Measurements from ENCODE around the gene TRERF1.

Gene TRERF1

GRCh38 chr6:42396720-42397119 is 55.0 kb downstream of the TRERF1 start:
- no peak overlapping the region for H3K9ac ChIP-seq (ENCODE audit: low read length)

GRCh38 chr6:42394881-42395620 is 56.7 kb downstream of the TRERF1 start:
- 95% methylated on average over 9 of the region's 10 CpGs for WGBS
- Histone ChIP-seq H3K4me1 (ENCODE audit: control insufficient read depth, insufficient read depth, low read depth, low read length) (peaks cover 4% of the 10 kb centered on the region), H3K23ac (ENCODE audit: low read length in 2 of 2) (no peak overlapping the region), H3K27me3 (ENCODE audit: control insufficient read depth in 1 of 2, insufficient read depth in 1 of 2, low read length in 2 of 2) (no peaks in the 10 kb centered on the region), H3K36me3 (ENCODE audit: control insufficient read depth in 1 of 2, insufficient read depth in 2 of 2, low read depth in 1 of 2, low read length in 2 of 2) (peaks cover 0 to 5% of the 10 kb centered on the region in 2 experiments), H2BK5ac (ENCODE audit: low read depth, low read length, poor library complexity, severe bottlenecking) (no peak overlapping the region), H3K9me3 (ENCODE audit: control insufficient read depth, low read length) (no peaks in the 10 kb centered on the region), H3K14ac (ENCODE audit: low read length in 2 of 2) (no peak overlapping the region), H3K4ac (ENCODE audit: low read depth in 1 of 2, low read length in 2 of 2) (no peak overlapping the region), H2AFZ (ENCODE audit: low read depth, low read length) (no peak overlapping the region), H2BK12ac (ENCODE audit: low read length in 2 of 2) (no peak overlapping the region), H3K4me2 (ENCODE audit: low read length, poor library complexity, severe bottlenecking) (no peak overlapping the region), H3K79me1 (replicated peaks; ENCODE audit: low read length, poor library complexity, severe bottlenecking) (peaks cover 67% of the 10 kb centered on the region), H3K4me3 (ENCODE audit: insufficient read depth in 1 of 2, low read depth in 1 of 2, low read length in 2 of 2) (no peak overlapping the region), H4K8ac (ENCODE audit: low read length) (no peak overlapping the region), H4K91ac (ENCODE audit: low read length) (no peak overlapping the region), H2BK15ac (ENCODE audit: low read depth, poor library complexity, severe bottlenecking) (no peak overlapping the region), H2AK5ac (ENCODE audit: low read length, severe bottlenecking) (no peak overlapping the region), H3K18ac (ENCODE audit: low read depth in 1 of 2, low read length in 2 of 2) (no peak overlapping the region), H2BK120ac (ENCODE audit: low read depth, low read length) (no peak overlapping the region), H3K9ac (ENCODE audit: low read length) (no peak overlapping the region), H3K27ac (ENCODE audit: low read length, poor library complexity, severe bottlenecking) (no peak overlapping the region)
- DNase-seq, result no peak

More at GRCh38 chr6:42396720-42397119, 55.0 kb downstream of the TRERF1 start:
- H3K4me1 ChIP-seq (ENCODE audit: control insufficient read depth, insufficient read depth, low read depth, low read length), result peaks cover 4% of the 10 kb centered on the region
- peaks cover 67% of the 10 kb centered on the region for H3K79me1 ChIP-seq (replicated peaks; ENCODE audit: low read length, poor library complexity, severe bottlenecking)
- H3K4ac ChIP-seq (ENCODE audit: low read depth in 1 of 2, low read length in 2 of 2), result no peak overlapping the region
- H2AFZ ChIP-seq (ENCODE audit: low read depth, low read length), result no peak overlapping the region
- no peak for DNase-seq
- no peaks in the 10 kb centered on the region for H3K27me3 ChIP-seq (ENCODE audit: control insufficient read depth in 1 of 2, insufficient read depth in 1 of 2, low read length in 2 of 2)
- no peak overlapping the region for H3K18ac ChIP-seq (ENCODE audit: low read depth in 1 of 2, low read length in 2 of 2)
- peak overlapping the region in 1 of 2 experiments; percentile 70 for H3K23ac ChIP-seq (ENCODE audit: low read length in 2 of 2)
- no peak overlapping the region for H2BK120ac ChIP-seq (ENCODE audit: low read depth, low read length)
- H2AK5ac ChIP-seq (ENCODE audit: low read length, severe bottlenecking), result no peak overlapping the region
- 89% methylated on average over 3 of the region's 3 CpGs for WGBS
- H3K4me2 ChIP-seq (ENCODE audit: low read length, poor library complexity, severe bottlenecking), result no peak overlapping the region
- H4K8ac ChIP-seq (ENCODE audit: low read length), result no peak overlapping the region
- H3K14ac ChIP-seq (ENCODE audit: low read length in 2 of 2), result no peak overlapping the region
- no peaks in the 10 kb centered on the region for H3K9me3 ChIP-seq (ENCODE audit: control insufficient read depth, low read length)
- peaks cover 0 to 2% of the 10 kb centered on the region in 2 experiments for H3K36me3 ChIP-seq (ENCODE audit: control insufficient read depth in 1 of 2, insufficient read depth in 2 of 2, low read depth in 1 of 2, low read length in 2 of 2)
- H3K4me3 ChIP-seq (ENCODE audit: insufficient read depth in 1 of 2, low read depth in 1 of 2, low read length in 2 of 2), result no peak overlapping the region
- no peak overlapping the region for H2BK5ac ChIP-seq (ENCODE audit: low read depth, low read length, poor library complexity, severe bottlenecking)
- no peak overlapping the region for H2BK12ac ChIP-seq (ENCODE audit: low read length in 2 of 2)
- H4K91ac ChIP-seq (ENCODE audit: low read length), result no peak overlapping the region
- H3K27ac ChIP-seq (ENCODE audit: low read length, poor library complexity, severe bottlenecking), result no peak overlapping the region
- H2BK15ac ChIP-seq (ENCODE audit: low read depth, poor library complexity, severe bottlenecking), result no peak overlapping the region

GRCh38 chr6:42394151-42394550 is 57.6 kb downstream of the TRERF1 start:
- H2AK5ac ChIP-seq (ENCODE audit: low read length, severe bottlenecking), result no peak overlapping the region
- H3K4me1 ChIP-seq (ENCODE audit: control insufficient read depth, insufficient read depth, low read depth, low read length), result peaks cover 4% of the 10 kb centered on the region
- H2BK15ac ChIP-seq (ENCODE audit: low read depth, poor library complexity, severe bottlenecking), result no peak overlapping the region
- no peak overlapping the region for H3K4me2 ChIP-seq (ENCODE audit: low read length, poor library complexity, severe bottlenecking)
- no peak overlapping the region for H2BK5ac ChIP-seq (ENCODE audit: low read depth, low read length, poor library complexity, severe bottlenecking)
- H2AFZ ChIP-seq (ENCODE audit: low read depth, low read length), result no peak overlapping the region
- H2BK120ac ChIP-seq (ENCODE audit: low read depth, low read length), result no peak overlapping the region
- no peak overlapping the region for H3K23ac ChIP-seq (ENCODE audit: low read length in 2 of 2)
- H3K18ac ChIP-seq (ENCODE audit: low read depth in 1 of 2, low read length in 2 of 2), result no peak overlapping the region
- 97% methylated on average over 4 of the region's 4 CpGs for WGBS
- no peak overlapping the region for H3K9ac ChIP-seq (ENCODE audit: low read length)
- H3K27me3 ChIP-seq (ENCODE audit: control insufficient read depth in 1 of 2, insufficient read depth in 1 of 2, low read length in 2 of 2), result no peaks in the 10 kb centered on the region
- H2BK12ac ChIP-seq (ENCODE audit: low read length in 2 of 2), result no peak overlapping the region
- no peak overlapping the region for H4K8ac ChIP-seq (ENCODE audit: low read length)
- peaks cover 66% of the 10 kb centered on the region for H3K79me1 ChIP-seq (replicated peaks; ENCODE audit: low read length, poor library complexity, severe bottlenecking)
- H3K27ac ChIP-seq (ENCODE audit: low read length, poor library complexity, severe bottlenecking), result no peak overlapping the region
- H3K4me3 ChIP-seq (ENCODE audit: insufficient read depth in 1 of 2, low read depth in 1 of 2, low read length in 2 of 2), result no peak overlapping the region
- H3K9me3 ChIP-seq (ENCODE audit: control insufficient read depth, low read length), result no peaks in the 10 kb centered on the region
- no peak overlapping the region for H3K14ac ChIP-seq (ENCODE audit: low read length in 2 of 2)
- no peak overlapping the region for H3K4ac ChIP-seq (ENCODE audit: low read depth in 1 of 2, low read length in 2 of 2)
- DNase-seq, result no peak
- H4K91ac ChIP-seq (ENCODE audit: low read length), result no peak overlapping the region
- H3K36me3 ChIP-seq (ENCODE audit: control insufficient read depth in 1 of 2, insufficient read depth in 2 of 2, low read depth in 1 of 2, low read length in 2 of 2), result peaks cover 0 to 5% of the 10 kb centered on the region in 2 experiments

GRCh38 chr6:42393339-42393738 is 58.4 kb downstream of the TRERF1 start:
- no peak overlapping the region for H2BK5ac ChIP-seq (ENCODE audit: low read depth, low read length, poor library complexity, severe bottlenecking)
- H3K4me1 ChIP-seq (ENCODE audit: control insufficient read depth, insufficient read depth, low read depth, low read length), result peaks cover 4% of the 10 kb centered on the region
- H3K4ac ChIP-seq (ENCODE audit: low read depth in 1 of 2, low read length in 2 of 2), result no peak overlapping the region
- peaks cover 67% of the 10 kb centered on the region for H3K79me1 ChIP-seq (replicated peaks; ENCODE audit: low read length, poor library complexity, severe bottlenecking)
- WGBS, result 65% methylated on average over 2 of the region's 3 CpGs
- no peak overlapping the region for H3K4me2 ChIP-seq (ENCODE audit: low read length, poor library complexity, severe bottlenecking)
- H2AFZ ChIP-seq (ENCODE audit: low read depth, low read length), result no peak overlapping the region
- H2BK120ac ChIP-seq (ENCODE audit: low read depth, low read length), result no peak overlapping the region
- no peaks in the 10 kb centered on the region for H3K27me3 ChIP-seq (ENCODE audit: control insufficient read depth in 1 of 2, insufficient read depth in 1 of 2, low read length in 2 of 2)
- no peaks in the 10 kb centered on the region for H3K9me3 ChIP-seq (ENCODE audit: control insufficient read depth, low read length)
- no peak overlapping the region for H3K4me3 ChIP-seq (ENCODE audit: insufficient read depth in 1 of 2, low read depth in 1 of 2, low read length in 2 of 2)
- no peak overlapping the region for H3K23ac ChIP-seq (ENCODE audit: low read length in 2 of 2)
- H2AK5ac ChIP-seq (ENCODE audit: low read length, severe bottlenecking), result no peak overlapping the region
- no peak overlapping the region for H4K8ac ChIP-seq (ENCODE audit: low read length)
- no peak overlapping the region for H2BK12ac ChIP-seq (ENCODE audit: low read length in 2 of 2)
- DNase-seq, result no peak
- no peak overlapping the region for H3K27ac ChIP-seq (ENCODE audit: low read length, poor library complexity, severe bottlenecking)
- no peak overlapping the region for H3K9ac ChIP-seq (ENCODE audit: low read length)
- H4K91ac ChIP-seq (ENCODE audit: low read length), result no peak overlapping the region
- H2BK15ac ChIP-seq (ENCODE audit: low read depth, poor library complexity, severe bottlenecking), result no peak overlapping the region
- H3K14ac ChIP-seq (ENCODE audit: low read length in 2 of 2), result no peak overlapping the region
- H3K36me3 ChIP-seq (ENCODE audit: control insufficient read depth in 1 of 2, insufficient read depth in 2 of 2, low read depth in 1 of 2, low read length in 2 of 2), result peaks cover 5% of the 10 kb centered on the region in 2 experiments
- peak overlapping the region in 1 of 2 experiments; percentile 35 for H3K18ac ChIP-seq (ENCODE audit: low read depth in 1 of 2, low read length in 2 of 2)

Data from mesenchymal stem cell (in vitro differentiated cells and primary cell).